ENCODE results near the gene RAB38.

The RAB38 gene

GRCh38 chr11:88174709-88175568, at the start of gene RAB38:
Gene RAB38 (minus strand): TSS chr11:88175443. CDS start chr11:88175384, 59 bp downstream.
- no peak for DNase-seq (ENCODE audit: low read depth in 2 of 2)

GRCh38 chr11:88213406-88213805, 38.2 kb upstream of the RAB38 start:
- no peak for DNase-seq (ENCODE audit: low read depth in 2 of 2)

GRCh38 chr11:88212300-88212699, 37.1 kb upstream of the RAB38 start:
- no peak for DNase-seq (ENCODE audit: low read depth in 2 of 2)

GRCh38 chr11:88208745-88209144, 33.5 kb upstream of the RAB38 start:
- no peak for DNase-seq (ENCODE audit: low read depth in 2 of 2)

- DNase-seq (ENCODE audit: low read depth in 2 of 2): no peak
Measured at GRCh38 chr11:88206751-88207150, 31.5 kb upstream of the RAB38 start.

- no peak for DNase-seq (ENCODE audit: low read depth in 2 of 2)
Measured at GRCh38 chr11:88204353-88204752, 29.1 kb upstream of the RAB38 start.

- DNase-seq (ENCODE audit: low read depth in 2 of 2): no peak
Measured at GRCh38 chr11:88203604-88204003, 28.4 kb upstream of the RAB38 start.

- no peak for DNase-seq (ENCODE audit: low read depth in 2 of 2)
Measured at GRCh38 chr11:88202498-88202897, 27.3 kb upstream of the RAB38 start.

- no peak for DNase-seq (ENCODE audit: low read depth in 2 of 2)
Measured at GRCh38 chr11:88196393-88196792, 21.1 kb upstream of the RAB38 start.

- DNase-seq (ENCODE audit: low read depth in 2 of 2): no peak
Measured at GRCh38 chr11:88195908-88196307, 20.7 kb upstream of the RAB38 start.

- no peak for DNase-seq (ENCODE audit: low read depth in 2 of 2)
Measured at GRCh38 chr11:88194990-88195389, 19.7 kb upstream of the RAB38 start.

- no peak for DNase-seq (ENCODE audit: low read depth in 2 of 2)
Measured at GRCh38 chr11:88193278-88193677, 18.0 kb upstream of the RAB38 start.

- no peak for DNase-seq (ENCODE audit: low read depth in 2 of 2)
Measured at GRCh38 chr11:88188932-88189253, 13.7 kb upstream of the RAB38 start.

GRCh38 chr11:88188251-88188931, 13.1 kb upstream of the RAB38 start:
- no peak for DNase-seq (ENCODE audit: low read depth in 2 of 2)

GRCh38 chr11:88183233-88183632, 8.0 kb upstream of the RAB38 start:
- DNase-seq (ENCODE audit: low read depth in 2 of 2): no peak

GRCh38 chr11:88181776-88182175, 6.5 kb upstream of the RAB38 start:
- no peak for DNase-seq (ENCODE audit: low read depth in 2 of 2)

- no peak for DNase-seq (ENCODE audit: low read depth in 2 of 2)
Measured at GRCh38 chr11:88179971-88180629, 4.9 kb upstream of the RAB38 start.

GRCh38 chr11:88179141-88179540, 3.9 kb upstream of the RAB38 start:
- no peak for DNase-seq (ENCODE audit: low read depth in 2 of 2)

- DNase-seq (ENCODE audit: low read depth in 2 of 2): no peak
Measured at GRCh38 chr11:88178191-88178590, 2.9 kb upstream of the RAB38 start.

GRCh38 chr11:88175569-88176075, 379 bp upstream of the RAB38 start:
- no peak for DNase-seq (ENCODE audit: low read depth in 2 of 2)

GRCh38 chr11:88173956-88174355, 1.3 kb downstream of the RAB38 start:
- DNase-seq (ENCODE audit: low read depth in 2 of 2): no peak

- DNase-seq (ENCODE audit: low read depth in 2 of 2): no peak
Measured at GRCh38 chr11:88171982-88172381, 3.3 kb downstream of the RAB38 start.

- DNase-seq (ENCODE audit: low read depth in 2 of 2): no peak
Measured at GRCh38 chr11:88170673-88171072, 4.6 kb downstream of the RAB38 start.

All from stimulated activated CD4-positive, alpha-beta T cell treated with anti-CD3 and anti-CD28 coated beads, Interleukin-1b, Interleukin-23, amount 100 ng/mL, for 1 hour (primary cell).